Fibroblast of mammary gland (primary cell): ENCODE measurements around the gene LIN28B.

Experiments
- DNase-seq: peaks from one replicate; pipeline ENCODE4 v3.0.0-alpha.2; 2010; ENCODE audit warnings: low read depth
- H3K4me3 ChIP-seq: 2 replicates; pipeline ENCODE4 v1.5.1; 2011; ENCODE audit warnings: low read depth, mild to moderate bottlenecking, low read length, moderate library complexity; ENCODE audit not compliant: control insufficient read depth
- TF ChIP-seq, protein P1 (sequence below): conservative IDR thresholded peaks from 2 replicates; pipeline ENCODE4 v1.5.1; 2011; ENCODE audit warnings: low read depth, low read length, inconsistent platforms; ENCODE audit not compliant: control insufficient read depth, insufficient read depth

LIN28B gene

DNA sequence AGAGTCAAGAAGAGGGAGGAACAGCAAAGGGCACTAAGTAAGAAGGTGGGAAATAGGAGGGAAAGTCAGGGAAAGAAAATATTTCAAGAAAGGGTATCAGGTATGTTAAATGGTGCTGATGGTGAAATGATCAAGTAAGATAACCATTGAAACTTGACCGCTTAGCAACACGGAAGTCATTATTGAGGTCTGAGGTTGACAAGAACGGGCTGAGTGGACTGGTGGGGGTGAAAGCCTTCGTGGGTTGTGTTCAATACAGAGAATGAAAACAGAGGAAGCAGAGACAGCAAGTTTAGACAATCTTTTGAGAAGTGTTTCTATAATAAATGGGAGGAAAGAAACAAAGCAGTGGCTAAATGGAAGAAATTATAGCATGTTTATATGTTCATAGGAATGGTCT lies 72.0 kb downstream of the LIN28B start:
- H3K4me3 ChIP-seq: no peak overlapping the region
- DNase-seq: no peak
- TF ChIP-seq, protein P1, sequence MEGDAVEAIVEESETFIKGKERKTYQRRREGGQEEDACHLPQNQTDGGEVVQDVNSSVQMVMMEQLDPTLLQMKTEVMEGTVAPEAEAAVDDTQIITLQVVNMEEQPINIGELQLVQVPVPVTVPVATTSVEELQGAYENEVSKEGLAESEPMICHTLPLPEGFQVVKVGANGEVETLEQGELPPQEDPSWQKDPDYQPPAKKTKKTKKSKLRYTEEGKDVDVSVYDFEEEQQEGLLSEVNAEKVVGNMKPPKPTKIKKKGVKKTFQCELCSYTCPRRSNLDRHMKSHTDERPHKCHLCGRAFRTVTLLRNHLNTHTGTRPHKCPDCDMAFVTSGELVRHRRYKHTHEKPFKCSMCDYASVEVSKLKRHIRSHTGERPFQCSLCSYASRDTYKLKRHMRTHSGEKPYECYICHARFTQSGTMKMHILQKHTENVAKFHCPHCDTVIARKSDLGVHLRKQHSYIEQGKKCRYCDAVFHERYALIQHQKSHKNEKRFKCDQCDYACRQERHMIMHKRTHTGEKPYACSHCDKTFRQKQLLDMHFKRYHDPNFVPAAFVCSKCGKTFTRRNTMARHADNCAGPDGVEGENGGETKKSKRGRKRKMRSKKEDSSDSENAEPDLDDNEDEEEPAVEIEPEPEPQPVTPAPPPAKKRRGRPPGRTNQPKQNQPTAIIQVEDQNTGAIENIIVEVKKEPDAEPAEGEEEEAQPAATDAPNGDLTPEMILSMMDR: no peak

DNA sequence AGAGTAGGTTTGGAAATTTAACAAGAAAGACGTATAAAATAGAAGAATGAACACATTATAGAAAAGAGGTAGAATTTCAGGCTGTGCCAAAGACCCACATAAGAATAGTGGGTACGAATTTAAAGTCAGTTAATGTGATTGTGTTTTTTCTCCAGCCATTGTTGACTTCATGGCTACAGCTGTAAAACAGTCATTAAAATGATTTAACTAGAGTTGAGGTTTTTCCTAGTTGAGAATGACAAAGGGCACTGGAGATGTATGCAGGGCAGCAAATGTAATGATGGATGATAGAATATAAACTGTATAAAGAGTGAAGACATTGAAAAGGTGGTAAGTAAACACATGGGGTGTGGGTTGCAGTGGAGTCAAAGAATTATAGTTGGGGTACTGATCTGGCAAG lies 72.7 kb downstream of the LIN28B start:
- no peak overlapping the region for H3K4me3 ChIP-seq
- no peak for DNase-seq
- TF ChIP-seq, protein P1: no peak

DNA sequence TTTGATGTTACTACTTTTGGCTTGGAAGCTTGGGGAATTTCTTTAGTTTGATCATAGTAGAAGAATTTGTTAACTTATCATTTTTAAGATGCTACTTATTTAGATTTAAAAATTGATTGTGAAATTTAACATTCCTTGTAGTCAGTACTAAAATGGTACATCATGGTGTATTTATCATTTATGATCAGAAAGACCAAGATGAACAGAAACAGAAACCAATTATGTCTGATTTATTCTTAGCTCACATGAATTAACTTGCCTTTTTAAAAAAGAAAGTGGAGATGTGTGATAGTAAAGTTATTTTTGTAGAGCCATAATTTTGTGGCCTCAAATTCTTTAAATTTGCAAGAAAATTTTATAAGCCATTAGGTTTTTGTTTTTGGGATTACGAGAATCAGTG lies 77.6 kb downstream of the LIN28B start:
- H3K4me3 ChIP-seq: no peak overlapping the region
- DNase-seq: no peak
- TF ChIP-seq, protein P1: no peak

DNA sequence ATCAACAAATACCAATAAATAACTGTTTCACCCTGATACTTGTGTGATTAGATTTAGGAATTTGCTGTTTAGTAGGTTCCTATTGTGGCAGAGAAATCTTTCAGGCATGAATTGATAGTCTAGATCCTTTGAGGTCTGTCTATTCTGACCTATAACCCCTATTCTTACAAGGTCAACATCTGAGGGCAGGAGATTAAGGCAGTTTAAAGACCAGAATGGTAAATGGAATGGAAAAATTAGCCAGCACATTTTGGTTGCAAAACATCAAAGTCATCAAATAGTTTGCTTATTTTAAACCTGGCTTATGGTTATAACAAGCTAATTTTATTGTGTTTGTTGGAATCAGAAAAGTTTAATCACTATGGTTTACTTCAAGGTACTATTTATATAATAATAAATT lies 78.4 kb downstream of the LIN28B start:
- no peak for DNase-seq
- TF ChIP-seq, protein P1: no peak

DNA sequence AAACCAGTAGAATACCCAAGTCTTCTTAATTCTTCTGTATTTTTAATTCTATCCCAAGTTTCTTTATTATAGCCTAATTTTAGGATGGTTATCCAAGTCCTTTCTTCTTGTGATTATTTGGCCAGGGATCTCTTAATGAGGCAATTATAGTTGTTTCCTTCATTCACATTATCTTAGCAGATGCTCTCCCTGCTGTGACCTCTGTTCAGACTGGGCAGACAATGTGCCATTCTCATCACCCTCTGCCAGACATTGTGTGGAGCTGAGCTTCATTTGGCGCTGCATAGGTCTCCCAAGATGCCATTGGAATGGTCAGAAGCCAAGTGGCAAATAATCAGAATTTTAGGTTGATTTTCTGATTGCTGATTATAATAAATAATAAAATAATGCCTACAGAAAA lies 79.4 kb downstream of the LIN28B start:
- DNase-seq: no peak
- TF ChIP-seq, protein P1: no peak
- H3K4me3 ChIP-seq: no peak overlapping the region

More for the DNA sequence above, 78.4 kb downstream of the LIN28B start:
- H3K4me3 ChIP-seq: no peak overlapping the region

DNA sequence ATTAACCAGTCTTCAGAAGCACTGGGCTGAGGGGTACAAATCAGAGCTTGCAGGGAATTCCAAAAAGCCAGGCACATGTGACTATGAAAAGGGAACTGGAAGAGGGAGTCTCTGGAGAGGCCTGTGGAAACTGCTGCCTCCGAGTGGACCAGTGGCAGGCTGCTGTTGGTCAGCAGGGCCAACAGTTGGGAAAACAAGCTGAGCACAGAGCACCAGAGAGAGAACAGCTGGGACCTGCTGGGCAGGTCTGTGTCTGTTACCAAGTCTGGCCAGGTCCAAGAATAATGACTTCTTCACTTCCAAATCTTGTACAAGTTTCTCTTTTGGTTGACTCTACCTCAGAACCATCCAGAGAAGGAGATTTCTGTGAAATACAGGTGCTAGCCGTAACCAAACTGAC lies 81.4 kb downstream of the LIN28B start:
- H3K4me3 ChIP-seq: no peak overlapping the region
- no peak for DNase-seq
- TF ChIP-seq, protein P1: no peak

DNA sequence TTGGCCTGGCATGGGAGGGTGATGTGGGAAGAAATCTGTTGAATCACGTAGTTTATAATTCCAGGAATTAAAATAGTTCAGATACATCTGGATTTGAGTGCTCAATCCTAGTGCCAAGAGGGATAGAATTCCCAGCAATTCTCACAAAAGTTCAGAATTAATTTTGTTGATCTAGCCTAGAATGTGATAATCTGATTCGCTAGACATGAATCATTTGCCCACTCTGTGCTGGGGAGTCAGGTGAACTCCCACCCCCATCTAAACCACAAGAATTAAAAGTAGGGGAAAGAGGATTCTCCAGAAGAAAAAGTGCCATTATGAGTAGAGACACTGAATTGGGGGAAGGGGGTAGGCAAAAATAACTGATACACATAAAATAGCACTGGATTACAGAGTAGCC lies 85.0 kb downstream of the LIN28B start:
- TF ChIP-seq, protein P1: no peak
- H3K4me3 ChIP-seq: no peak overlapping the region
- peak; percentile 3 for DNase-seq
